GM12892 (cell line): ENCODE measurements around the gene FXR2.

ENCODE experiments used
- POLR2A ChIP-seq: IDR thresholded peaks from 2 replicates; pipeline ENCODE4 v1.6.1; 2011; ENCODE audit warnings: low read depth, low read length, control low read depth
- POLR2AphosphoS5 ChIP-seq: IDR thresholded peaks from 2 replicates; pipeline ENCODE4 v1.6.1; 2011; ENCODE audit warnings: low read depth, low read length, control low read depth

DNA sequence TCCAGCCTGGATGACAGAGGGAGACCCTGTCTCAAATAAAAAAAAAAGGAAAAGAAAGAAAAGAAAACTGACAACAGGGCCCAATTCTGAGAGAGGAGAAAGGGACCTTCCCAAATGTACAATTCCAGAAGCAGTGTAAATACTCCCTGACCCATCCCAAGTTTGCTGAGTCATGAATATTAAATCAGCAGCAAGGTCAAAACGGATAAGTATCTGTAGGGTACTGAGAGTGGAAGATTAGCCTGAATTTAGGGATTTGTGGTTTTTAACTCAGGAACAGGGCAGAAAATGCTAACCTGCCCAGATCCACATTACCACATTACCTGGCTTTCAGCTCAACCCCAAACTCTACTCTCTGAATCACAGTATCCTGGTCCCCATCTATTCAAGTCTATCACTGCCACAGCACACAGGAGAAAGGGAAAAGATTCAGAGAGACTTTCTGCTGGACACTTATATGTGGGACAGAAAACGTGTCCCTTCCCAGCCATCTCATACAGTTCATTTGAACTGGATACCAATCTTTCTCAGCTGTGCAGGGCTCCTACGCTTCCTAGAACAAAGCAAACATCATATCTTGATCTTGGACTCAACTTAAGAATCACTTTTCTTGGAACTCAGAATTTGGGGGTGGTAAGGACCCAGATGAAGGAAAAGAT is 2.9 kb downstream of the FXR2 start:
- TF ChIP-seq POLR2AphosphoS5 (no peak), POLR2A (no peak)
